Activated gamma-delta T cell (primary cell): ENCODE data around the gene ZBTB17.
"Not testable (repeated sequence)": the region's sequence is repeated elsewhere in the genome, so short reads cannot be mapped to it uniquely, and the experiment has no call there.

Experiments used
- DNase-seq: peaks from one replicate; lab custom pipeline; 2025; lab: John Stamatoyannopoulos, UW

The ZBTB17 gene

GRCh38 chr1:15988856-15989736, 13.2 kb upstream of the ZBTB17 start:
- no peak for DNase-seq

- no peak for DNase-seq
Observed at GRCh38 chr1:15985611-15986297, 9.9 kb upstream of the ZBTB17 start.

DNA sequence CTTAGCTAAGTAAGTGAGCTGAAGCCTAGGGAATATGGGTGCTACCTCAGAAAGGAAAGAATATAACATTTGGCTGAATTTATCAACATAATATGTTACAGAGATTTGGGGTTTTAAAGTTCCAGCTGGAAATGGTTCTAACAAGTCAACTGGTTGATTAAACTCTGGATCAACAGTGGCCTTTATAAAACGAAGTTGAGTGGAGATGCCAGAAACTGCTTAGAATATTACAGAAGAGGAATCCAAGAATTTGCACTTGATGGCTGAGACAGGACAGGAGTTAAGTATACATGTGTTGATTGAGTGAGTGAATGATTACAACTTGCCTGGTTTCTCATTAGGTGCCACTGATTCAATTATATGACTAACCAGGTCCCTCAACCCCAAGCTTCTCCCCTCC, 7.4 kb upstream of the ZBTB17 start:
- no peak for DNase-seq

DNA sequence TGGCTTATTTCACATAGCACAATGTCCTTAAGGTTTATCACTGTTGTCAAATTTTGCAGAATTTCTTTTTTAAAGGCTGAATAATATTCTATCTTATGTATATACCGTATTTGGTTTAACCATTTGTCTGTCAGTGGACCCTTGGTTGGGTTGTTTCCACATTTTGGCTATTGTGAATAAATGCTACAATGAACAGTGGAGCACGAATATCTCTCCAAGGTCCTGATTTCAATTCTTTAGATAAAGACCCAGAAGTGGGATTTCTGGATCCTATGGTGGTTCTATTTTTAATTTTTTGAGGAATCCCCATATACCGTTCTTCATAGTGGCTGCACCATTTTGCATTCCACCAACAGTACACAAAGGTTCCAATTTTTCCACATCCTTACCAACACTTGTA, 5.8 kb upstream of the ZBTB17 start:
- DNase-seq: no peak

- DNase-seq: not testable (repeated sequence)
Observed at GRCh38 chr1:15977947-15978346, 2.0 kb upstream of the ZBTB17 start.

GRCh38 chr1:15975358-15975804, 520 bp downstream of the ZBTB17 start:
- DNase-seq: peak; percentile 69

DNA sequence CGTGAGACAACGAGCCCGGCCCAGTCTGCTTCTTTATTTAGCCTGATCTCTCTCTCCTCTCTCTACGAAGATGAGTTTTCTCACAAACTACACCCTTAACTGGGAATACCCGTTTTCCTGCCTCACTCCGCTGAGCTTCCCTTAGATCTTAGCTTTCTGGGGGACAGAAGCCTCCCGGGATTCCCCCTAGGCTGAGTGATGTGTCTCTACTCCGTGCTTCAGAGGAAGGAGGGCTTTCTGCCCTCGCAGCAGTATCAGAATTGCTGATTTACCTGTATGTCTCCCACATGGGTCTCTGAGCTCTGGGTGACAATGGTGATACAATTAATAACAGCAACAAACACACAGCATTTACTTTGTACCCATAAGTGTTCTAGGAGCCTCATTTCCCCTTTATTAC, 1.0 kb downstream of the ZBTB17 start:
- no peak for DNase-seq

DNA sequence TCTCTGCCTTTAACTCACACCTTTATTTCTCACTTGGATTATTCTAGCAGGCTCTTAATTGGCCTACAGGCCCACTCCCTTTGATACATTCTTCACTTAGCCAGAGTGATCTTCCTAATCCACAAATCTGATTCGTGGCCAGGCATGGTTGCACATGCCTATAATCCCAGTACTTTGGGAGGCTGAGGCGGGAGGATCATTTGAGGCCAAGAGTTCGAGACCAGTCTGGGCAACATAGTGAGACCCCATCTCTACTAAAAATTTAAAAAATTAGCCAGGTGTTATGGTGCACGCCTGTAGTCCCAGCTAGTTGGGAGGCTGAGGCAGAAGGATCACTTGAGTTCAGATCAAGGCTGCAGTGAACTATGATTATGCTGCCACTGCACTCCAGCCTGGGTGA, 2.1 kb downstream of the ZBTB17 start:
- DNase-seq: no peak

DNA sequence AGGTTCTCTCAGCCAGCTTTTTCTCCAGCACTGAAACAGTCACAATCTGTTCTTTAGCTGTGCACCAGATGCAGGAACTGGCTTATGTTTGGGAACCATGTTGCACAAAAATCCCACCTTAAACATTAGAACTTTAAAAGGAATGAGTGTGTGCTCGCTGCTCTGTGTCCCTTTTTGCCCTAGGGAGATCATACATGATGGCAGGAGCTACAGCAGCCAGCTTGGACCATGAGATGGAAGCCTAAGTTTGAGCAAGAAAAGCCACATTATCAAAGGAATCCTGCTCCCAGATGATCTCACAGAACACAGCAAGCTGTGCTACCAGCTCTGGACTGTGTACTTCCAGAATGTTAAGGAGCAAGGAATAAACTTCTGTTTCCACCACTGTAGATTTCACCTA, 3.5 kb downstream of the ZBTB17 start:
- DNase-seq: no peak

- DNase-seq: no peak
Observed at GRCh38 chr1:15970911-15971310, 5.0 kb downstream of the ZBTB17 start.

GRCh38 chr1:15969321-15969880, 6.5 kb downstream of the ZBTB17 start:
- no peak for DNase-seq

DNA sequence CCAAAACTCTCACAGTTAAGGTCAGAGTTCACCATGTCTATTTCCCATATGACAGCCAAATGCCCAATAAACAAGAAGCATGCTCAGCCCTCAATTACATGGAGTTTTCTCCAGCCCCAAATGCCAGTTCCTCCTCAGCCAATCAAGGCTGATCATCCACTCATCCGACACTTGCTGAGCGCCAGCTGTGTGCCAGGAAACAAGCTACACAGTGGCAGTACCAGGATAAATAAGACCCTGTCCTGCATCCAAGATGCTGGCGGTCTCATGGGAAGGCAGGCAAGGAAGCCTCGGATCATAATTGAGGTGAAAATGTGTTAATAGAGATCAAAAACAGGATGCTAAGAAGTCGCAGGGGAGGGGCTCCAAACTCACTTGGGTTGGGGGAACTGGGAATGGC, 7.7 kb downstream of the ZBTB17 start:
- no peak for DNase-seq

DNA sequence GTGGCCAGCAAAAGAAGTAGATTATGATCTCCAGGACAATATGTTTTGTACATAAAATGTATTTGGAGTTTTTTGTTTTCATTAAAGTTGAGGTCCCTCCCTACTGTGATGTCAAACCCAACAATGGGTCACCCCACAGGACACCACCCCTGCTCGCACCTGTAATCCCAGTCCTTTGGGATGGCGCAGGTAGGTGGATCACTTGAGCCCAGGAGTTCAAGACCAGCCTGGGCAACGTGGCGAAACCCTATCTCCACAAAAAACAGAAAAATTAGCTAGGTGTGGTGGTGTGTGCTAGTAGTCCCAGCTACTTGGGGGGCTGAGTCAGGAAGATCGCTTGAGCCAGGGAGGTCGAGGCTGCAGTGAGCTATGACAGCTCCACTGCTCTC, 9.0 kb downstream of the ZBTB17 start:
- no peak for DNase-seq

DNA sequence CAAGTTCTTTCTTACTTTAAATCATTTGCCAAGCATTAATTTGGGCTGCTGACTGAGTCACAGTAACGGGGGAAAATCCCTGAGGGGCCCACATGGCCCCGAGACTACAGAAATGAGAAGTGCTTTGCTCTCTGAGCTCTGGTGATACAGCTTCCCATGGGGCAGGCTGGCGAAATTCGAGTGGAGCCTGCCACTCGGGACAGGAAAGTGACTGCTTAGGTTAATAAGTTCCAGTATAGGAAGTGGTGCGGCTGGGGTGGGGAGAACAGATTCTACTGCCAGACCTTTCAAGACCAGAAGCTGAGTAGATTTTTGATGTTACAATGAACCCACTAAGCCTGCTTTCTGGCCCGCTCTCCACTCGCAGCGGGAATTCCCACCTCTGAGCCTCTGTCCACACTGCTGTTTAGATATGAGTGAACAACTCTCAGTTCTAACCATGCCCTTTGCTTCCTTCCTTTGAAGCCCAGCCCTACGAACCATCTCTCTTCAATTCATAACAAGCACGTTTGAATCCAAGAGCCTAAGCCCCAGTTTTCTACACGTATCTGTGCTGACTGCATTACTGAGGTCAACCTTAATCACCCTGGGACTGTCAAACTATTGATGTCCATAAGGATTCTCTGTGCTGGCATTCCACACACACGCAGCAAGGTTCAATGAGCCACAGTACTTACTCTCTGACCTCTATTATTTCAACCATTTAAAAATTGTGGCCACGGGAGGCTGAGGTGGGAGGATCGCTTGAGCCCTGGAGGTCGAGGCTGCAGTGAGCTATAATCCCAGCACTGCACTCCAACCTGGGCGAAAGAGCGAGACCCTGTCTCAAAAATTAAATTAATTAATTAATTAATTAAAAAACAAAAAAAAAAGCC, 9.6 kb downstream of the ZBTB17 start:
- DNase-seq: no peak

- no peak for DNase-seq
Observed at GRCh38 chr1:15965228-15965767, 10.6 kb downstream of the ZBTB17 start.

- DNase-seq: no peak
Observed at GRCh38 chr1:15963968-15964648, 11.8 kb downstream of the ZBTB17 start.

- DNase-seq: no peak
Observed at GRCh38 chr1:15963363-15963967, 12.4 kb downstream of the ZBTB17 start.

DNA sequence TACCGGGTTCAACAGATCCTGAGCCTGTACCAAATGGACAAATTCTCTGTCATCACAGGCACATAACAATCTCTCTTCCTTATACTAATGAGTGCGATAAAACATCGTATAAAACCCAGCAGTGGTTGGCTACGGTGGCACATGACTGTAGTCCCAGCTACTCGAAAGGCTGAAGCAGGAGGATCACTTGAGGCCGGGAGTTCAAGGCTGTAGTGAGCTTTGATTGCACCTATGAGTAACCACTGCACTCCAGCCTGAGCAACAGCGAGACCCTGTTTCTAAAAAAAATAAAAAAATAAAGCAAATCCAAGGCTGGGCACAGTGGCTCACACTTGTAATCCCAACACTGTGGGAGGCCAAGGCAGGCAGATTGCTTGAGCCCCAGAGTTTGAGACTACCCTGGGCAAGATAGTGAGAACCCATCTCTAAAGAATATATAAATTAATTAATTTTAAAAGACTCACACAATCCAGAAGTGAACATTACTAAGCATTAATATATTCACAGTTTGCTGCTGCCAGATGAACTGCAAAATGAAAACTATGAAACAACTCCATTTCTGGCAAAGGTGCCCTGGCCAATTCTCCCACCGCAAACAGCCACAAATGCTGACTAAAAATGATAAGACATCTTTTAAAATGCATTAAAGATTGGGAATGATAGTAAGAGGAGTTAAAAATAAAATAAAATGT, 13.1 kb downstream of the ZBTB17 start:
- DNase-seq: no peak

DNA sequence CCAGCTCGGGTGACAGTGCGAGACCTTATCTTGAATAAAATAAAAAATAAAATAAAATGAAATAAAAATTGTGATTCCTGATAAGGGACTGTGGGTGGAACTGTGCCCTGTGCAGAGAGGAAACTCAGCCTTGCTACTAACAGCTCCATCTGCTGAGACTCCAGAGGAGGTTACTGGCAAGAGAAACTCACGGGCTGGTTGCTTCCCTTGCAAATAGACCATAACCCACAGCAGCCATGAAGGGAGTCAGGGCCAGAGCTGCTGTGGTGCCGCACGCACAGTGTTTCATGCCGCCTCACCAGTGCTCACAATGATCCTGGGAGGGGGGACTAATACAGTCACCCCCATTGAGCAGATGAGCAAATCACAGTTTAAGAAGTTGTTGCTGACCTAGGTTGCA, 13.7 kb downstream of the ZBTB17 start:
- DNase-seq: no peak

- no peak for DNase-seq
Observed at GRCh38 chr1:15961492-15961891, 14.4 kb downstream of the ZBTB17 start.
